Keratinocyte (primary cell): Measurements from ENCODE around the gene APCDD1L.

Experiments used
- EZH2 ChIP-seq: IDR thresholded peaks from one replicate; pipeline ENCODE4 v1.6.1; 2012; ENCODE audit warnings: inconsistent platforms, mild to moderate bottlenecking, low read length, moderate library complexity
- TF ChIP-seq, protein P1 (sequence below), 3 experiments: IDR thresholded peaks in 1 of 3; conservative IDR thresholded peaks in 1 of 3; optimal IDR thresholded peaks in 1 of 3; 2 replicates in 2 of 3; 3 replicates in 1 of 3; pipeline versions ENCODE3 to v1.5.1; 2011; ENCODE audit warnings: low read length in 3 of 3, mild to moderate bottlenecking in 3 of 3, moderate library complexity in 2 of 3, control low read depth in 1 of 3, inconsistent platforms in 1 of 3; ENCODE audit not compliant: insufficient read depth in 2 of 3; ENCODE audit errors: extremely low read depth in 1 of 3

DNA sequence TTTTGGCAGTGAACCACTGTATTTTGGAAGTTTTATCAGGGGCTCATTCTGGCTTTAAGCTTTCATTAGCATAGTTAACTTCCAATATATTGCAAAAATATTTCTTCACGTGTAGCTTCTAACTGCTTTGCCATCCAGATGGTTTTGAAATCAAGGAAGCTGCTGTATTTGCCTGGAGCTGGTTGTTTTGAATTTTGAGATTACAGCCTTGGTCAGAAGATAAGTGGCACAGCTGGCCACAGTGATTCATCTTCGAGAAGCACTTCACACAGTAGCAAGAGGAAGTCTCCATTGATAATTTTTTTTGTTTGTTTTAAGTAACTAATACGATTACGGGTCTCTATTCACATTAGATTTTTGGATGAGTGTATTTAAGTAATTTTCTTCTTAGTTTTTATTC lies 3.8 kb downstream of the APCDD1L start:
- TF ChIP-seq, protein P1, sequence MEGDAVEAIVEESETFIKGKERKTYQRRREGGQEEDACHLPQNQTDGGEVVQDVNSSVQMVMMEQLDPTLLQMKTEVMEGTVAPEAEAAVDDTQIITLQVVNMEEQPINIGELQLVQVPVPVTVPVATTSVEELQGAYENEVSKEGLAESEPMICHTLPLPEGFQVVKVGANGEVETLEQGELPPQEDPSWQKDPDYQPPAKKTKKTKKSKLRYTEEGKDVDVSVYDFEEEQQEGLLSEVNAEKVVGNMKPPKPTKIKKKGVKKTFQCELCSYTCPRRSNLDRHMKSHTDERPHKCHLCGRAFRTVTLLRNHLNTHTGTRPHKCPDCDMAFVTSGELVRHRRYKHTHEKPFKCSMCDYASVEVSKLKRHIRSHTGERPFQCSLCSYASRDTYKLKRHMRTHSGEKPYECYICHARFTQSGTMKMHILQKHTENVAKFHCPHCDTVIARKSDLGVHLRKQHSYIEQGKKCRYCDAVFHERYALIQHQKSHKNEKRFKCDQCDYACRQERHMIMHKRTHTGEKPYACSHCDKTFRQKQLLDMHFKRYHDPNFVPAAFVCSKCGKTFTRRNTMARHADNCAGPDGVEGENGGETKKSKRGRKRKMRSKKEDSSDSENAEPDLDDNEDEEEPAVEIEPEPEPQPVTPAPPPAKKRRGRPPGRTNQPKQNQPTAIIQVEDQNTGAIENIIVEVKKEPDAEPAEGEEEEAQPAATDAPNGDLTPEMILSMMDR (optimal IDR thresholded peaks at IDR 0.05 in 1 of 3, IDR thresholded peaks at IDR 0.05 in 1 of 3, conservative IDR thresholded peaks at IDR 0.05 in 1 of 3; ENCODE audit: extremely low read depth in 1 of 3, insufficient read depth in 2 of 3, low read length in 3 of 3): no peak
- no peak for TF ChIP-seq EZH2
